Right lung (tissue), 5 donors: ENCODE results near the gene CASZ1. TPM values are rescaled to one million over a fixed set of nuclear protein-coding genes. Genes with fewer than 3 reads are reported as not detected.

Source experiments
- DNase-seq, 2 donors: peaks; one replicate each; pipeline ENCODE4 v3.0.0-alpha.2; 2013
- polyA plus RNA-seq, 5 donors: library from polyadenylated mRNA; unstranded; fragments of 120-200 nt; gene quantifications; one replicate each; pipeline versions ENCODE4 v1.2.1 to v1.2.3, GENCODE V29; 2013; ENCODE audit warnings: inconsistent platforms in 1 of 5, low replicate concordance in 1 of 5; ENCODE audit not compliant: insufficient read length in 5 of 5, insufficient read depth in 1 of 5

CASZ1 gene
- polyA plus RNA-seq, 5 donors: 14.9 to 21.4 (median 16.9) TPM

- DNase-seq: no peak
Observed at GRCh38 chr1:10673109-10673711, 123.2 kb downstream of the CASZ1 start.

- no peak for DNase-seq
Observed at GRCh38 chr1:10672343-10673050, 123.9 kb downstream of the CASZ1 start.

- no peak for DNase-seq
Observed at GRCh38 chr1:10671622-10672342, 124.7 kb downstream of the CASZ1 start.

GRCh38 chr1:10671090-10671489 is 125.4 kb downstream of the CASZ1 start:
- DNase-seq: no peak

GRCh38 chr1:10670190-10670589 is 126.3 kb downstream of the CASZ1 start:
- no peak for DNase-seq

GRCh38 chr1:10669570-10669969 is 126.9 kb downstream of the CASZ1 start:
- DNase-seq: no peak

- DNase-seq: peak; percentile 60 to 68
Observed at GRCh38 chr1:10667861-10668761, 128.3 kb downstream of the CASZ1 start.

GRCh38 chr1:10665930-10666850 is 130.3 kb downstream of the CASZ1 start:
- no peak for DNase-seq

GRCh38 chr1:10665226-10665625 is 131.2 kb downstream of the CASZ1 start:
- no peak for DNase-seq

- no peak for DNase-seq
Observed at GRCh38 chr1:10664251-10664650, 132.2 kb downstream of the CASZ1 start.

GRCh38 chr1:10663678-10664035 is 132.8 kb downstream of the CASZ1 start:
- peak; percentile 78 for DNase-seq

- no peak for DNase-seq
Observed at GRCh38 chr1:10662824-10663677, 133.4 kb downstream of the CASZ1 start.

GRCh38 chr1:10662090-10662688 is 134.3 kb downstream of the CASZ1 start:
- DNase-seq: no peak

- DNase-seq: no peak
Observed at GRCh38 chr1:10661453-10661852, 135.0 kb downstream of the CASZ1 start.

- DNase-seq: no peak
Observed at GRCh38 chr1:10659646-10660540, 136.6 kb downstream of the CASZ1 start.

GRCh38 chr1:10659218-10659617 is 137.2 kb downstream of the CASZ1 start:
- no peak for DNase-seq

- no peak for DNase-seq
Observed at GRCh38 chr1:10658396-10659066, 137.9 kb downstream of the CASZ1 start.
